Heart left ventricle (tissue), 16 donors: ENCODE measurements around the gene BNC2. TPM values are rescaled to one million over a fixed set of nuclear protein-coding genes. Genes with fewer than 3 reads are reported as not detected.
A peak's percentile ranks its signal among the peaks of the same experiment; 100 is the strongest.

Experiments used
- ATAC-seq, 4 donors: fragments of 200-7000 bp; cut with Tn5 transposase; one replicate each; pipeline ENCODE4 v1.9.1; 2020 to 2022; ENCODE audit warnings: moderate library complexity in 4 of 4, mild to moderate bottlenecking in 3 of 4, moderate number of reproducible peaks in 1 of 4
- DNase-seq, 5 donors: peaks; one replicate each; pipeline ENCODE4 v3.0.0-alpha.2; 2020
- H3K27ac ChIP-seq, 12 donors: fragments of 200-600 bp; sonication (generic) in 4 of 12; one replicate each; pipeline versions ENCODE4 v1.5.0 to v1.8.0; 2016 to 2022; ENCODE audit warnings: mild to moderate bottlenecking in 2 of 12
- H3K27me3 ChIP-seq, 9 donors: fragments of 200-600 bp; sonication (generic) in 2 of 9; one replicate each; pipeline versions ENCODE4 v1.5.1 to v1.8.0; 2016 to 2022; ENCODE audit warnings: mild to moderate bottlenecking in 3 of 9
- H3K36me3 ChIP-seq, 9 donors: fragments of 200-600 bp; sonication (generic) in 2 of 9; one replicate each; pipeline versions ENCODE4 v1.5.0 to v1.8.0; 2018 to 2022; ENCODE audit warnings: mild to moderate bottlenecking in 2 of 9
- H3K4me1 ChIP-seq, 12 donors: fragments of 200-600 bp; sonication (generic) in 4 of 12; one replicate each; pipeline versions ENCODE4 v1.5.0 to v1.8.0; 2016 to 2022; ENCODE audit warnings: mild to moderate bottlenecking in 3 of 12
- H3K4me3 ChIP-seq, 12 donors: fragments of 200-600 bp; sonication (generic) in 4 of 12; one replicate each; pipeline versions ENCODE4 v1.5.0 to v1.8.0; 2017 to 2022; ENCODE audit warnings: mild to moderate bottlenecking in 9 of 12, moderate library complexity in 4 of 12
- H3K9me3 ChIP-seq, 12 donors: fragments of 200-600 bp; sonication (generic) in 4 of 12; one replicate each; pipeline versions ENCODE4 v1.5.0 to v1.8.0; 2016 to 2022; ENCODE audit warnings: mild to moderate bottlenecking in 1 of 12
- CTCF ChIP-seq, 12 donors: fragments of 200-600 bp; sonication (generic) in 4 of 12; IDR thresholded peaks; one replicate each; pipeline versions ENCODE4 v1.5.0 to v1.8.0; 2018 to 2022; ENCODE audit warnings: antibody characterized with exemption in 12 of 12, mild to moderate bottlenecking in 5 of 12
- POLR2A ChIP-seq, 2 donors: fragments of 450-650 bp; IDR thresholded peaks; one replicate each; pipeline ENCODE4 v1.6.1; 2017; ENCODE audit warnings: antibody characterized with exemption in 2 of 2, mild to moderate bottlenecking in 2 of 2, moderate library complexity in 2 of 2
- WGBS, 4 donors: extraction: QIAGEN DNeasy Blood & Tissue Kit in 2 of 4; methylation state at CpG; one replicate each; pipeline versions ENCODE4 v1.1.5 to v1.1.7; 2013 to 2018; 5-methylcytosine and 5-hydroxymethylcytosine counted together
- intact Hi-C, 10 donors: fragments of 100-400 bp; cut with DNase I; formaldehyde crosslinking; loops; one replicate each; pipeline versions ENCODE4 v1.11.1 to v1.14.2; 2022
- polyA plus RNA-seq, 2 donors: library from polyadenylated mRNA; stranded (reverse); fragments of 200-250 nt; gene quantifications; one replicate each; pipeline ENCODE4 v1.2.3, GENCODE V29; 2013
- total RNA-seq, 9 donors: library from RNA; depleted of rRNA in 2 of 9; stranded (reverse); fragments of >200 nt in 2 of 9; fragmentation: NEBNext Ultra II Directional in 3 of 9; extraction: Animal tissue kit (Norgen Biotek cat#: 25700) in 3 of 9; gene quantifications; one replicate each; pipeline versions ENCODE4 v1.1.0 to v1.2.4, GENCODE V29; 2016 to 2023
- donor health status: ischemic (EF 13 %, LVEDD 7.1; RV severe dilation, severe dysfunction).
- donor health status: healthy with polysubstance abuse.
- donor health status: DM: no; HTN: yes; CAD: no.
- donor health status: DM: no; HTN: no; CAD: no.
- donor health status: ischemic (EF 25% LVEDD 6.9; RV normal size, moderate dysfunction).
- donor health status: ischemic (EF 25% LVEDD 5.7; RV mildly dilated, moderate dysfunction).
- donor health status: healthy.
- donor health status: DM: yes; HTN: yes; CAD: no.
- donor health status: ischemic (EF 35%, LVEDD 5.7; RV mildly dilated, moderate dysfunction).
- donor health status: nonischemic (EF 11% LVEDD 7.7; RV severe dilation, severe dysfunction).
- donor health status: DM: yes; HTN: yes; CAD: no.
- donor health status: PGD.
- donor health status: ischemic (EF 29% LVEDD 5.4; RV normal size, mild dysfunction).
- donor health status: nonischemic (EF 23%, LVEDD 6.1; RV moderate dilation, normal function).

BNC2 gene
- total and polyA plus RNA-seq, 11 donors, result 0.38 to 27.1 (median 3.8) TPM

- H3K9me3 ChIP-seq, result no peaks in the 10 kb centered on the region
- H3K27ac ChIP-seq, result peak overlapping the region in 2 of 12 donors; percentile 30 to 54
- WGBS, 4 donors, result 70 to 72% (median 71%) methylated on average over 3 of the region's 3 CpGs
- DNase-seq (no peak), ATAC-seq (peak in 1 of 4 donors; percentile 31)
- peaks cover 0 to 3% (median 0%) of the 10 kb centered on the region in 9 donors for H3K27me3 ChIP-seq
- no peak overlapping the region for H3K4me3 ChIP-seq
- TF ChIP-seq POLR2A (IDR thresholded peaks at IDR 0.05), result no peak
- TF ChIP-seq CTCF (IDR thresholded peaks at IDR 0.05), result no peak
- peaks cover 0 to 3% (median 0%) of the 10 kb centered on the region in 9 donors for H3K36me3 ChIP-seq
- peaks cover 0 to 12% (median 0%) of the 10 kb centered on the region in 12 donors for H3K4me1 ChIP-seq
- intact Hi-C loops, result loop anchor here in 2 of 10 donors (10.0 kb wide), 2 partner anchors 70 to 380 kb away; no protein-coding TSS in a partner anchor
Observed at GRCh38 chr9:16414451-16414850, 456.0 kb downstream of the BNC2 start.

GRCh38 chr9:16413509-16414016, 456.9 kb downstream of the BNC2 start:
- H3K27me3 ChIP-seq, result peaks cover 0 to 3% (median 0%) of the 10 kb centered on the region in 9 donors
- ATAC-seq (peak; percentile 58 to 94 (median 90)), DNase-seq (no peak)
- no peak overlapping the region for H3K4me3 ChIP-seq
- no peaks in the 10 kb centered on the region for H3K36me3 ChIP-seq
- no peak for TF ChIP-seq CTCF (IDR thresholded peaks at IDR 0.05)
- no peak for TF ChIP-seq POLR2A (IDR thresholded peaks at IDR 0.05)
- peak overlapping the region in 5 of 12 donors; percentile 4 to 72 (median 54) for H3K27ac ChIP-seq
- peaks cover 0 to 12% (median 0%) of the 10 kb centered on the region in 12 donors for H3K4me1 ChIP-seq
- H3K9me3 ChIP-seq, result no peaks in the 10 kb centered on the region
- intact Hi-C loops, result loop anchor here in 2 of 10 donors (10.0 kb wide), 2 partner anchors 69 to 381 kb away; no protein-coding TSS in a partner anchor
- WGBS, 4 donors, result 54 to 70% (median 63%) methylated on average over 9 of the region's 9 CpGs

- peak in 1 of 4 donors; percentile 34 for ATAC-seq
- intact Hi-C loops, result loop anchor here in 2 of 10 donors (10.0 kb wide), 2 partner anchors 68 to 382 kb away; no protein-coding TSS in a partner anchor
- Histone ChIP-seq H3K27me3 (peaks cover 0 to 3% (median 0%) of the 10 kb centered on the region in 9 donors), H3K4me1 (peaks cover 0 to 12% (median 0%) of the 10 kb centered on the region in 12 donors), H3K4me3 (no peak overlapping the region), H3K9me3 (no peaks in the 10 kb centered on the region), H3K36me3 (no peaks in the 10 kb centered on the region), H3K27ac (peak overlapping the region in 2 of 12 donors; percentile 11 to 53)
- no peak for DNase-seq
- WGBS, 4 donors, result 67 to 81% (median 70%) methylated on average over 4 of the region's 4 CpGs
- TF ChIP-seq CTCF (IDR thresholded peaks at IDR 0.05) (no peak), POLR2A (IDR thresholded peaks at IDR 0.05) (no peak)
Observed at GRCh38 chr9:16412740-16413139, 457.7 kb downstream of the BNC2 start.

- H3K27me3 ChIP-seq, result peaks cover 0 to 3% (median 0%) of the 10 kb centered on the region in 9 donors
- intact Hi-C loops, result loop anchor here in 2 of 10 donors (10.0 kb wide), 2 partner anchors 67 to 383 kb away; no protein-coding TSS in a partner anchor
- H3K36me3 ChIP-seq, result no peaks in the 10 kb centered on the region
- DNase-seq (no peak), ATAC-seq (no peak)
- peaks cover 0 to 12% (median 0%) of the 10 kb centered on the region in 12 donors for H3K4me1 ChIP-seq
- TF ChIP-seq POLR2A (IDR thresholded peaks at IDR 0.05), result no peak
- TF ChIP-seq CTCF (IDR thresholded peaks at IDR 0.05), result no peak
- no peak overlapping the region for H3K27ac ChIP-seq
- WGBS, 4 donors, result 52 to 73% (median 61%) methylated on average over 4 of the region's 4 CpGs
- no peak overlapping the region for H3K4me3 ChIP-seq
- no peaks in the 10 kb centered on the region for H3K9me3 ChIP-seq
Observed at GRCh38 chr9:16411311-16411710, 459.2 kb downstream of the BNC2 start.
